ENCODE results near the gene MKNK1. TPM values are rescaled to one million over a fixed set of nuclear protein-coding genes. Genes with fewer than 3 reads are reported as not detected.
A peak's percentile ranks its signal among the peaks of the same experiment; 100 is the strongest.

Gene MKNK1
- total RNA-seq, 1 donor from 2014 or later, result 77.6 TPM

GRCh38 chr1:46583494-46583893, 20.6 kb downstream of the MKNK1 start:
- Histone ChIP-seq H3K4me3 (no peak overlapping the region), H3K27ac (no peak overlapping the region), H3K9me3 (no peaks in the 10 kb centered on the region), H3K36me3 (peaks cover 82% of the 10 kb centered on the region), H3K4me1 (peaks cover 49% of the 10 kb centered on the region), H3K27me3 (ENCODE audit: low read depth) (no peaks in the 10 kb centered on the region)
- intact Hi-C loops (cut with DNase I), result no loop called here
- ATAC-seq (no peak), DNase-seq (no peak)
- no peak for TF ChIP-seq CTCF (IDR thresholded peaks at IDR 0.05)

GRCh38 chr1:46582972-46583371, 21.1 kb downstream of the MKNK1 start:
- H3K4me1 ChIP-seq, result peaks cover 49% of the 10 kb centered on the region
- peaks cover 88% of the 10 kb centered on the region for H3K36me3 ChIP-seq
- H3K4me3 ChIP-seq, result no peak overlapping the region
- TF ChIP-seq CTCF (IDR thresholded peaks at IDR 0.05), result no peak
- H3K27ac ChIP-seq, result no peak overlapping the region
- intact Hi-C loops (cut with DNase I), result no loop called here
- no peaks in the 10 kb centered on the region for H3K27me3 ChIP-seq (ENCODE audit: low read depth)
- H3K9me3 ChIP-seq, result no peaks in the 10 kb centered on the region
- DNase-seq (peak; percentile 61), ATAC-seq (no peak)

- peaks cover 49% of the 10 kb centered on the region for H3K4me1 ChIP-seq
- H3K9me3 ChIP-seq, result no peaks in the 10 kb centered on the region
- H3K27ac ChIP-seq, result peak overlapping the region; percentile 65
- H3K36me3 ChIP-seq, result peaks cover 95% of the 10 kb centered on the region
- TF ChIP-seq CTCF (IDR thresholded peaks at IDR 0.05), result no peak
- H3K27me3 ChIP-seq (ENCODE audit: low read depth), result no peaks in the 10 kb centered on the region
- no peak overlapping the region for H3K4me3 ChIP-seq
- intact Hi-C loops (cut with DNase I), result no loop called here
- DNase-seq, result no peak
- peak; percentile 55 to 61 for ATAC-seq
Measured at GRCh38 chr1:46581681-46582455, 22.2 kb downstream of the MKNK1 start.

- no peak overlapping the region for H3K4me3 ChIP-seq
- TF ChIP-seq CTCF (IDR thresholded peaks at IDR 0.05), result no peak
- peak; percentile 23 to 39 for ATAC-seq
- DNase-seq, result no peak
- H3K36me3 ChIP-seq, result peaks cover 95% of the 10 kb centered on the region
- intact Hi-C loops (cut with DNase I), result no loop called here
- H3K27ac ChIP-seq, result no peak overlapping the region
- H3K9me3 ChIP-seq, result no peaks in the 10 kb centered on the region
- H3K4me1 ChIP-seq, result peaks cover 44% of the 10 kb centered on the region
- no peaks in the 10 kb centered on the region for H3K27me3 ChIP-seq (ENCODE audit: low read depth)
Measured at GRCh38 chr1:46580140-46580903, 23.7 kb downstream of the MKNK1 start.

GRCh38 chr1:46577671-46578070, 26.4 kb downstream of the MKNK1 start:
- DNase-seq (no peak), ATAC-seq (no peak)
- H3K27me3 ChIP-seq (ENCODE audit: low read depth), result no peaks in the 10 kb centered on the region
- no peak overlapping the region for H3K27ac ChIP-seq
- no peak for TF ChIP-seq CTCF (IDR thresholded peaks at IDR 0.05)
- H3K36me3 ChIP-seq, result peaks cover 95% of the 10 kb centered on the region
- H3K9me3 ChIP-seq, result no peaks in the 10 kb centered on the region
- no peak overlapping the region for H3K4me3 ChIP-seq
- H3K4me1 ChIP-seq, result peaks cover 35% of the 10 kb centered on the region
- intact Hi-C loops (cut with DNase I), result no loop called here
